ENCODE measurements around the gene MDM1. TPM values are rescaled to one million over a fixed set of nuclear protein-coding genes. Genes with fewer than 3 reads are reported as not detected.

Gene MDM1
- total and polyA plus RNA-seq, 4 donors, result 2.0 to 12.9 (median 5.1) TPM

- Histone ChIP-seq H3K4me1 (ENCODE audit: control insufficient read depth in 4 of 4, insufficient read depth in 4 of 4, low read length in 3 of 4) (no peaks in the 10 kb centered on the region), H3K9ac (ENCODE audit: low read depth in 1 of 2, low read length in 2 of 2) (no peak within 1 kb of the TSS), H3K36me3 (ENCODE audit: control insufficient read depth in 4 of 4, insufficient read depth in 3 of 4, low read depth in 1 of 4, low read length in 3 of 4) (no peaks in the 10 kb centered on the region), H3K27me3 (ENCODE audit: control insufficient read depth in 4 of 4, insufficient read depth in 4 of 4, low read length in 3 of 4) (no peaks in the 10 kb centered on the region), H3K4me3 (ENCODE audit: low read depth in 1 of 3, low read length in 3 of 3) (no peak within 1 kb of the TSS), H3K27ac (ENCODE audit: low read depth in 1 of 2, low read length in 2 of 2) (no peak within 1 kb of the TSS), H3K9me3 (ENCODE audit: control insufficient read depth in 4 of 4, low read length in 3 of 4) (no peaks in the 10 kb centered on the region)
- no peak for TF ChIP-seq FOXA1 (IDR thresholded peaks at IDR 0.05)
- TF ChIP-seq ATF3 (IDR thresholded peaks at IDR 0.05), result no peak
- no peak for TF ChIP-seq TAF1 (conservative IDR thresholded peaks at IDR 0.05)
- no peak for TF ChIP-seq FOXA2 (IDR thresholded peaks at IDR 0.05)
- TF ChIP-seq JUND (IDR thresholded peaks at IDR 0.05), result no peak
- no peak for TF ChIP-seq SP1 (IDR thresholded peaks at IDR 0.05)
- no peak for TF ChIP-seq ZBTB33 (IDR thresholded peaks at IDR 0.05)
- no peak for TF ChIP-seq GABPA (IDR thresholded peaks at IDR 0.05 in 1 of 2, conservative IDR thresholded peaks at IDR 0.05 in 1 of 2)
- TF ChIP-seq HNF4A (conservative IDR thresholded peaks at IDR 0.05), result no peak
- no peak for TF ChIP-seq YY1 (IDR thresholded peaks at IDR 0.05)
- no peak for TF ChIP-seq MAX (IDR thresholded peaks at IDR 0.05)
- no peak for TF ChIP-seq NR2F2 (IDR thresholded peaks at IDR 0.05)
- TF ChIP-seq HNF4G (IDR thresholded peaks at IDR 0.05), result no peak
- TF ChIP-seq REST (IDR thresholded peaks at IDR 0.05), result no peak
- 84% methylated on average over 7 of the region's 7 CpGs for WGBS
- no peak for DNase-seq (ENCODE audit: low spot score)
These were observed 78.7 kb downstream of the MDM1 start, which contains the start of gene IL22 for GRCh38 chr12:68253504-68253903. IL22 (minus strand) TSS chr12:68253604; CDS start chr12:68253448, 156 bp downstream.

- H3K27ac ChIP-seq (ENCODE audit: low read depth in 1 of 2, low read length in 2 of 2), result no peak overlapping the region
- no peaks in the 10 kb centered on the region for H3K4me1 ChIP-seq (ENCODE audit: control insufficient read depth in 4 of 4, insufficient read depth in 4 of 4, low read length in 3 of 4)
- no peaks in the 10 kb centered on the region for H3K9me3 ChIP-seq (ENCODE audit: control insufficient read depth in 4 of 4, low read length in 3 of 4)
- DNase-seq (ENCODE audit: low spot score), result no peak
- no peaks in the 10 kb centered on the region for H3K36me3 ChIP-seq (ENCODE audit: control insufficient read depth in 4 of 4, insufficient read depth in 3 of 4, low read depth in 1 of 4, low read length in 3 of 4)
- 92% methylated on average over 5 of the region's 5 CpGs for WGBS
- no peaks in the 10 kb centered on the region for H3K27me3 ChIP-seq (ENCODE audit: control insufficient read depth in 4 of 4, insufficient read depth in 4 of 4, low read length in 3 of 4)
- no peak overlapping the region for H3K4me3 ChIP-seq (ENCODE audit: low read depth in 1 of 3, low read length in 3 of 3)
- TF ChIP-seq RXRA (IDR thresholded peaks at IDR 0.05) (no peak), REST (IDR thresholded peaks at IDR 0.05) (no peak), FOXA2 (IDR thresholded peaks at IDR 0.05) (no peak), NR2F2 (IDR thresholded peaks at IDR 0.05) (no peak), GABPA (IDR thresholded peaks at IDR 0.05 in 1 of 2, conservative IDR thresholded peaks at IDR 0.05 in 1 of 2) (no peak), RAD21 (IDR thresholded peaks at IDR 0.05) (no peak), SP1 (IDR thresholded peaks at IDR 0.05) (no peak), TAF1 (conservative IDR thresholded peaks at IDR 0.05) (no peak), JUND (IDR thresholded peaks at IDR 0.05) (no peak), CTCF (IDR thresholded peaks at IDR 0.05; ENCODE audit: low read depth, low read length, missing input control) (no peak)
- no peak overlapping the region for H3K9ac ChIP-seq (ENCODE audit: low read depth in 1 of 2, low read length in 2 of 2)
These were observed 80.1 kb downstream of the MDM1 start for GRCh38 chr12:68252077-68252476.
